GM21528 (cell line): ENCODE data around the gene MPL.

Source experiments
- ATAC-seq: cut with Tn5 transposase; IDR thresholded peaks from one replicate; pipeline ENCODE4 v1.9.1; 2021; ENCODE audit warnings: mild to moderate bottlenecking, moderate library complexity; ENCODE audit not compliant: unreplicated experiment, low FRiP score

MPL gene

GRCh38 chr1:43351421-43352350 is 14.1 kb downstream of the MPL start:
- ATAC-seq, result no peak

- ATAC-seq, result no peak
These were observed 14.7 kb downstream of the MPL start for GRCh38 chr1:43352351-43352705.

GRCh38 chr1:43352881-43353280 is 15.3 kb downstream of the MPL start:
- ATAC-seq, result no peak

GRCh38 chr1:43354471-43354870 is 16.9 kb downstream of the MPL start:
- no peak for ATAC-seq

GRCh38 chr1:43354936-43355335 is 17.3 kb downstream of the MPL start:
- no peak for ATAC-seq

GRCh38 chr1:43357251-43357650 is 19.6 kb downstream of the MPL start:
- no peak for ATAC-seq

GRCh38 chr1:43358121-43358745 is 20.6 kb downstream of the MPL start:
- peak; percentile 27 for ATAC-seq

- ATAC-seq, result peak; percentile 94
These were observed 21.4 kb downstream of the MPL start, which contains the start of gene CDC20 for GRCh38 chr1:43358746-43359693. CDC20 (plus strand) TSS chr1:43358981; CDS start chr1:43359216, 235 bp downstream.

GRCh38 chr1:43359696-43360095 is 22.1 kb downstream of the MPL start:
- no peak for ATAC-seq

GRCh38 chr1:43360616-43361015 is 23.0 kb downstream of the MPL start:
- no peak for ATAC-seq

- ATAC-seq, result no peak
These were observed 25.8 kb downstream of the MPL start for GRCh38 chr1:43363283-43363934.

GRCh38 chr1:43363935-43364525 is 26.4 kb downstream of the MPL start:
- ATAC-seq, result no peak

- no peak for ATAC-seq
These were observed 28.1 kb downstream of the MPL start for GRCh38 chr1:43365678-43366077.

- ATAC-seq, result no peak
These were observed 28.6 kb downstream of the MPL start for GRCh38 chr1:43366179-43366578.

- no peak for ATAC-seq
These were observed 29.0 kb downstream of the MPL start for GRCh38 chr1:43366601-43367025.

GRCh38 chr1:43367026-43367903 is 29.6 kb downstream of the MPL start:
- ATAC-seq, result peak; percentile 46

GRCh38 chr1:43367904-43368645 is 30.5 kb downstream of the MPL start, which contains the start of gene ELOVL1:
ELOVL1 (minus strand) TSS chr1:43368011; CDS start chr1:43365609, 2,402 bp downstream.
- peak; percentile 71 for ATAC-seq

GRCh38 chr1:43368646-43369020 is 31.0 kb downstream of the MPL start:
- ATAC-seq, result no peak
